ENCODE measurements around the gene ORMDL3.
"Not testable (repeated sequence)": the region's sequence is repeated elsewhere in the genome, so short reads cannot be mapped to it uniquely, and the experiment has no call there.

ORMDL3 gene

GRCh38 chr17:39949028-39949427 lies 21.6 kb upstream of the ORMDL3 start:
- DNase-seq (ENCODE audit: low read depth in 2 of 2), result no peak

- not testable (repeated sequence) for DNase-seq (ENCODE audit: low read depth in 2 of 2)
These were observed 21.1 kb upstream of the ORMDL3 start for GRCh38 chr17:39948489-39948828.

- no peak for DNase-seq (ENCODE audit: low read depth in 2 of 2)
These were observed 19.3 kb upstream of the ORMDL3 start for GRCh38 chr17:39946551-39947330.

- no peak for DNase-seq (ENCODE audit: low read depth in 2 of 2)
These were observed 17.0 kb upstream of the ORMDL3 start for GRCh38 chr17:39944393-39944711.

- DNase-seq (ENCODE audit: low read depth in 2 of 2), result no peak
These were observed 16.4 kb upstream of the ORMDL3 start for GRCh38 chr17:39943702-39944392.

GRCh38 chr17:39939588-39940419 lies 12.4 kb upstream of the ORMDL3 start:
- DNase-seq (ENCODE audit: low read depth in 2 of 2), result peak; percentile 32 to 55

GRCh38 chr17:39939106-39939505 lies 11.7 kb upstream of the ORMDL3 start:
- no peak for DNase-seq (ENCODE audit: low read depth in 2 of 2)

- DNase-seq (ENCODE audit: low read depth in 2 of 2), result no peak
These were observed 10.9 kb upstream of the ORMDL3 start for GRCh38 chr17:39938140-39938869.

- DNase-seq (ENCODE audit: low read depth in 2 of 2), result no peak
These were observed 10.0 kb upstream of the ORMDL3 start for GRCh38 chr17:39937447-39937846.

- DNase-seq (ENCODE audit: low read depth in 2 of 2), result no peak
These were observed 8.5 kb upstream of the ORMDL3 start for GRCh38 chr17:39935909-39936308.

- DNase-seq (ENCODE audit: low read depth in 2 of 2), result no peak
These were observed 6.9 kb upstream of the ORMDL3 start for GRCh38 chr17:39934324-39934723.

- DNase-seq (ENCODE audit: low read depth in 2 of 2), result no peak
These were observed 6.5 kb upstream of the ORMDL3 start for GRCh38 chr17:39933912-39934311.

GRCh38 chr17:39929646-39930407 lies 2.4 kb upstream of the ORMDL3 start:
- DNase-seq (ENCODE audit: low read depth in 2 of 2), result no peak

GRCh38 chr17:39928858-39929645 lies 1.7 kb upstream of the ORMDL3 start:
- no peak for DNase-seq (ENCODE audit: low read depth in 2 of 2)

GRCh38 chr17:39927929-39928857 lies 792 bp upstream of the ORMDL3 start:
- DNase-seq (ENCODE audit: low read depth in 2 of 2), result no peak

- DNase-seq (ENCODE audit: low read depth in 2 of 2), result peak; percentile 37 to 49
These were observed 757 bp downstream of the ORMDL3 start for GRCh38 chr17:39926588-39927100.

- DNase-seq (ENCODE audit: low read depth in 2 of 2), result no peak
These were observed 1.2 kb downstream of the ORMDL3 start for GRCh38 chr17:39926135-39926587.

GRCh38 chr17:39925282-39926134 lies 1.9 kb downstream of the ORMDL3 start:
- no peak for DNase-seq (ENCODE audit: low read depth in 2 of 2)

All from stimulated activated CD8-positive, alpha-beta memory T cell treated with anti-CD3 and anti-CD28 coated beads, Interleukin-15, amount 100 ng/mL, for 48 hours (primary cell).